GM12891 (cell line): ENCODE data around the gene SMYD3.

Experiments used
- DNase-seq: peaks from one replicate; pipeline ENCODE4 v3.0.0; 2011; ENCODE audit warnings: low spot score; ENCODE audit not compliant: insufficient read length
- FAIRE-seq: peaks from 2 replicates; lab custom pipeline; 2011; peaks lifted over from hg19 to GRCh38; lab: Jason Lieb, UNC
- PAX5 ChIP-seq: IDR thresholded peaks from 2 replicates; pipeline ENCODE4 v1.6.1; 2011; ENCODE audit warnings: low read length, moderate library complexity, mild to moderate bottlenecking; ENCODE audit not compliant: insufficient read depth, severe bottlenecking
- POLR2A ChIP-seq: IDR thresholded peaks from 2 replicates; pipeline ENCODE4 v1.6.1; 2011; ENCODE audit warnings: low read depth, low read length, control low read depth
- POLR2AphosphoS5 ChIP-seq: IDR thresholded peaks from 2 replicates; pipeline ENCODE4 v1.6.1; 2011; ENCODE audit warnings: low read depth, low read length, control low read depth
- POU2F2 ChIP-seq: IDR thresholded peaks from 2 replicates; pipeline ENCODE4 v1.6.1; 2011; ENCODE audit warnings: low read depth, mild to moderate bottlenecking, control low read depth, low read length, moderate library complexity
- SPI1 ChIP-seq: IDR thresholded peaks from 2 replicates; pipeline ENCODE4 v1.6.1; 2011; ENCODE audit warnings: low read depth, low read length, control low read depth
- TAF1 ChIP-seq: IDR thresholded peaks from 2 replicates; pipeline ENCODE4 v1.6.1; 2011; ENCODE audit warnings: low read depth, low read length, control low read depth

Gene SMYD3

DNA sequence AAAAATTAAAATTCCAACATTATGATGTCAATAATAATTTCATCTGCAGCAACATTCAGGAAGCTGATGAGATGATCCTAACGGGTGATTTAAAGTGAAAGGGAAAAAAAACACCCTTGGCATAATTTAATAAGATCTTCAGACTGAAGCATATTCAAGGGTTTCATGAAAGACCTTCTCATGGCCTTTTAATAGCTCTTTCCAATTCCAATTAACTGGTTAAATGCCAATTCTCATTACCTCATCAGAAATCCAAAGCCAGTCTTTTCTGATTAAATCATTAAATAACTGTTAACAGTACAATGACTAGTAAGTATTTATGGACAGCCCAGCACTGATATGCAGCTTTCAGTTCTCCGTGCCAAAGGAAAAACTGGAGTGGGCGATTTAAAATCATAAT lies 407.5 kb downstream of the SMYD3 start:
- FAIRE-seq (no peak), DNase-seq (no peak)
- TF ChIP-seq POLR2AphosphoS5 (no peak), TAF1 (no peak), SPI1 (no peak), PAX5 (no peak), POLR2A (no peak), POU2F2 (no peak)

DNA sequence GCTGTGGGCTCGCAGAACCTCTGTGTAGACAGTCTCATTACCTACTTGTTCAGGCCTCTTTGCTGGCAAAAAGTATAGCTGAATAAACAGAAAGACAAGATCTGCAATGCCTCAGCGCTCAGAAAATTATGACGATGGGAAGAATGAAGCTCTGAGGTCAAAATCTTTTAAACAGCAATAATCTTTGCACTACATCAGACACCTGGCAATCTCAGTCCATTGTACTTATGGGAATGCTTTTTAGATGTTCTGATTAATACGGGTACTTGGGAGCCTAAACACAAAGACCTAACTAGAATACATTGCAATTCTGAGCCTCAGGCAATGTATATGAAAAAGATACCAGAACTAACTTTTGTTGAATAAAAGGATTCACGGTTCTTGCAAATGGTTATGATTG lies 410.7 kb downstream of the SMYD3 start:
- TF ChIP-seq POU2F2 (no peak), PAX5 (no peak), TAF1 (no peak), SPI1 (no peak), POLR2A (no peak), POLR2AphosphoS5 (no peak)
- DNase-seq: no peak
- no peak for FAIRE-seq

DNA sequence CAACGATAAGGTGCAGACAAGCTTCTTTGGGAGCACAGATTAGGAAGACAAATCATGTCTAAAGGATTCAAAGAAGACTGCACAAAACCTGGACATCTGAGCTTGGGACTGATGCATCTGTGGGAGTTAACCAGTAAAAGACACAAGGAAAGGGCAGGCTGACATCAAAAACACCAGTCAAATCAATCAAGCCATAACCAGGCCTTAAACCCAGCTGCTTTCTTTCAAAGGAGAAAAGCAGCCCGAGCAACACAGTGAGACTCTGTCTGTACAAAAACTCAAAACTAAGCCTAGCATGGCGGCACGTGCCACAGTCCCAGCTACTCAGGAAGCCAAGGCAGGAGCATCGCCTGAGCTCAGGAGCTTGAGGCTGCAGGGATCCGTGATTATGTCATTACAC lies 411.6 kb downstream of the SMYD3 start:
- DNase-seq (no peak), FAIRE-seq (no peak)
- TF ChIP-seq POU2F2 (no peak), TAF1 (no peak), SPI1 (no peak), POLR2AphosphoS5 (no peak), POLR2A (no peak), PAX5 (no peak)

DNA sequence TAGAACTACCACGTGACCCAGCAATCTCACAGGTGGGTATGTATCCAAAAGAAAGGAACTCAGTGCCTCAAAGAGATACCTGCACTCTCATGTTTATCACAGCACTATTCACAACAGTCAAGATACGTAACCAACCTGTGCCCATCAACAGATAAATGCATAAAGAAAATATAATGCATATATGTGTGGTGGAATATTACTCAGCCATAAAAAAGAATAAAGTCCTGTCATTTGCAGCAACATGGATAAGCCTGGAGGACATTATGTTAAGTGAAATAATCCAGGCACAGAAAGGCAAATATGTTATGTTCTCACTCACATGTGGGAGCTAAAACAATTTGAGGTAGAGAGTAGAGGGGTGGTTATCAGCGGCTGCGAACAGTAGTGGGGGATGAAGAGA lies 413.8 kb downstream of the SMYD3 start:
- DNase-seq (no peak), FAIRE-seq (no peak)
- TF ChIP-seq POU2F2 (no peak), PAX5 (no peak), POLR2AphosphoS5 (no peak), TAF1 (no peak), SPI1 (no peak), POLR2A (no peak)

DNA sequence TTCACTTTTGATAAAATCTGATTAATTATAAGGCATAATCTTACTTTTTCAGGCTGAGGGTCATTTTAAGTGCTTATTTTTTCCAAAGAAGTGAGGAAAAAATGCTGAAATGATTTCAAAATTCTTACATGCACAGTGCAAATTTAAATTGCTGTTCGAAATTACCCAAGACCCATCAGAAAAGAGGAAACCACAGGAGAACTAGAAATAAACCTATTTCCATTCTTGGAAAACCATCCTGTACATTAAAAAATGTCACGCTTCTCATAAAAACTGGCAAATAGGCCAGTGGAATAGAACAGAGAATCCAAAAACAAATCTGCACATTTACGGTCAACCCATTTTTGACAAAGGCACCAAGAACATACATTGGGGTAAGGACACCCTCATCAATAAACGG lies 414.9 kb downstream of the SMYD3 start:
- no peak for DNase-seq
- no peak for FAIRE-seq
- TF ChIP-seq POU2F2 (no peak), POLR2A (no peak), SPI1 (no peak), PAX5 (no peak), POLR2AphosphoS5 (no peak), TAF1 (no peak)

DNA sequence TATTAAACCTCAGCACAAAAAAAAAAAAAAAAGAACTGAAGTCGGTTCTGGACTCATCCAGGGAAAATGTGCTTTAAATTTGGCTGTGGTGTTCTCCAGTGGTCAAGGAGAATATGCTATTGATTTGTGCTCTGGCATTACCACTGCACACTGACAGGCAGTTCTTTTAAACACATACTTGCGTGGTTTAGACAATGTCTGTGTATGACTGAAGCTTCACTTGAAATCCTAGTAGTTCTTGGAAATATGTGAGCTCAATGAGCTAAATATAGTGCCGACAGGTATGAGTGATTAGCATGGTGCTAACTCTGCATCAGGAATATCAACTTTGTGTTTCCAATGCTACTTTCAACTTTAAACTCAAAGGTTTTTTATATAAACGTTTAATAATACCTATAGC lies 415.6 kb downstream of the SMYD3 start:
- TF ChIP-seq POU2F2: no peak
- no peak for TF ChIP-seq SPI1
- TF ChIP-seq PAX5: no peak
- no peak for TF ChIP-seq TAF1
- no peak for TF ChIP-seq POLR2A
- no peak for TF ChIP-seq POLR2AphosphoS5
- FAIRE-seq (no peak), DNase-seq (no peak)

DNA sequence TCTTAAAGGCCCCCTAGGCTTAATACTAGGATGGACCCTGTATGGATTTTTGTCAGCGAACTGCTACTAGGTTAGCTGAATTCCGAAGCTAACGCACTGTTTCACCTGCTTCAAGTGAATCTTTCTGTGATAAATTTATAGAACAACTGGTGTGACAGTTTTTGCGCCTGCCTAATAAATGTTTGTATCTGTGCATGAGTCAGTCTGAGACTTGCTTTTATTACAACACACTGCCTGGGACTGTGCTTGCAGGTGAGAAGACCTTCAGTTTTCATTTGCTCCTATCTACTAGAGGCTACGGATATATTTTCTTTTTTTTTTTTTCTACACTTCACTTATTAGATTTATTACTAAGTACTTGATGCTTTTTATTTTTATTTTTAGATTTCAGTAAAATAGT lies 420.9 kb downstream of the SMYD3 start:
- no peak for FAIRE-seq
- no peak for DNase-seq
- TF ChIP-seq POLR2A (no peak), POLR2AphosphoS5 (no peak), POU2F2 (no peak), PAX5 (no peak), SPI1 (no peak), TAF1 (no peak)

DNA sequence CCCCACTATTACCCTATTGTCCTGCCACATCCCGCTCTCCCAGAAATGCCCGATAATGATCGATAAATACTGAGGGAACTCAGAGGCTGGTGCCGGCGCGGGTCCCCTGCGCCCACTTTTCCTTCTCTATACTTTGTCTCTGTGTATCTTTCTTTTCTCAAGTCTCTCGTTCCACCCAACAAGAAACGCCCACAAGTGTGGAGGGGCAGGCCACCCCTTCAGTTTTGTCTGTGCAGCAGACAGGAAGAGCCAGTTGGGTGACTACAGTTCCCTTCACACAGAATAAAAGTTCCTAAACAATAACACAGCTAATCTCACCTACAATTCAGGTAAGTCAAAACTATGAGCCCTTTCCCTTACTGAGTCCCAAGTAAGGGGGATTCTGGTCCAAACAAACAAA lies 423.7 kb downstream of the SMYD3 start:
- DNase-seq (no peak), FAIRE-seq (no peak)
- TF ChIP-seq POLR2AphosphoS5: no peak
- no peak for TF ChIP-seq TAF1
- TF ChIP-seq PAX5: no peak
- TF ChIP-seq POU2F2: no peak
- no peak for TF ChIP-seq POLR2A
- no peak for TF ChIP-seq SPI1

DNA sequence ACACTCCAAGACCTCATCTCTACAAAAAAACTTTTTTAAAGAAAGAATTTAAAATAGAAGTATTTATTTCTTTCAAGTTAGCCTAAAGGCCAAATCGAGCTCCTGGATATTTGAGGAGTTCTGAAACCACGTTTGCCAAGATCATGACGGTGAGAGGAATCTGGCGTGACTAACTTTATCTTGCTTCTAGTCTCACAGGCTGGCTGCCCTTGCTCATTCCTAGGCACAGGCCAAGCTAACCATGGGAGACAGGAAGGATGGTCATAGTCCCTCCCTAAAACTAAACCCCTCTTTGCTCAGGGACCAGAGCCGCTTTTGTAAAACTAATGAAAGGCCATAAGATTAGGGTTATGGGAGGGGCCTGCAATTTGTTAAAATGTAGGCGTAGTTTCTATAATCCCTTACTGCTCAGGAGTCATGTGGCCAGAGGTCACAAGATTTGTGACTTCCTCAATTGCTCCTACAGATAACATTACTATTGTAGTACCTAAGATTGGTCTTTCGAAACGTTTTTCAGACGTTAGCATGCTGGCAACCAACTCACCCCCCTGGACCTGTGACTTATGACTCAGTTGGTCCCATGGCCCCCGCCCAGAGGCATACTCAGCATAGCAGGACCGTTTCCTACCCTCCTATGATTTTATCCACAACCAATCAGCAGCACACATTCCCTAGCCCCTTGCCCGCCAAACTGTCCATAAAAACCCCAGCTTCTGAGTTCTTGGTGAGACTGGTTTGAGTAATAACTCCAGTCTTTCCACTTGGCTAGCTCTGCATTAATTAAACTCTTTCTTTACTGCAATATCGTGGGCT lies 425.0 kb downstream of the SMYD3 start:
- no peak for TF ChIP-seq POU2F2
- TF ChIP-seq TAF1: no peak
- TF ChIP-seq POLR2A: no peak
- TF ChIP-seq SPI1: no peak
- DNase-seq (no peak), FAIRE-seq (no peak)

DNA sequence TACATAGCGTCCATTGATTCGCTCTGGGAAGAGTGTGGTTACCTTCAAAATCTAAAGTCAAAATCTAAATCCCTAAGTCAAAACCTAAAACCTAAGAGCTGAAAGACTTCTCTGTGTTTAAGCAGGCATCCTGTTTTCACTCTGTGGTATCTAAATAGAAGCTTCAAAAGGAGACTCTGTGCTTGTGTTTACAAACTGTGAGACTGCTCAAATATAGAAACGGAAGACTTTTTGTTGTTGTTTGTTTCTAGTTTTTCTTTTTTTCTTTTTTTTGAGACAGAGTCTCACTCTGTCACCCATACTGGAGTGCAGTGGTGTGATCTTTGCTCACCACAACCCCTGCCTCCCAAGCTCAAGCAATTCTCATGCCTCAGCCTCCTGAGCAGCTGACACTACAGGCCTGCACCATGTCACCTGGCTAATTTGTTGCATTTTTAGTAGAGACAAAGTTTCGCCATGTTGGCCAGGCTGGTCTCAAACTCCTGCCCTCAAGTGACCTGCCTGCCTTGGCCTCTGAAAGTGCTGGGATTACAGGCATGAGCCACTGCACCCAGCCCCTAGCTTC lies 425.9 kb downstream of the SMYD3 start:
- TF ChIP-seq POLR2AphosphoS5 (no peak), POLR2A (no peak), SPI1 (no peak), POU2F2 (no peak), TAF1 (no peak), PAX5 (no peak)
- no peak for FAIRE-seq
- no peak for DNase-seq
